ENCODE data around the gene GLRX5.

The GLRX5 gene

GRCh38 chr14:95504135-95505029 lies 30.5 kb upstream of the GLRX5 start:
- H3K4me3 ChIP-seq (ENCODE audit: insufficient read depth in 1 of 2, low read depth in 1 of 2, low read length in 2 of 2), result peak overlapping the region in 1 of 2 experiments; percentile 35
- H3K4me1 ChIP-seq (ENCODE audit: control insufficient read depth, insufficient read depth, low read depth, low read length), result peaks cover 27% of the 10 kb centered on the region
- peak overlapping the region; percentile 69 to 73 for H2BK12ac ChIP-seq (ENCODE audit: low read length in 2 of 2)
- H3K36me3 ChIP-seq (ENCODE audit: control insufficient read depth in 1 of 2, insufficient read depth in 2 of 2, low read depth in 1 of 2, low read length in 2 of 2), result peaks cover 6 to 30% of the 10 kb centered on the region in 2 experiments
- H3K9me3 ChIP-seq (ENCODE audit: control insufficient read depth, low read length), result no peaks in the 10 kb centered on the region
- no peak overlapping the region for H2AFZ ChIP-seq (ENCODE audit: low read depth, low read length)
- no peaks in the 10 kb centered on the region for H3K27me3 ChIP-seq (ENCODE audit: control insufficient read depth in 1 of 2, insufficient read depth in 1 of 2, low read length in 2 of 2)
- H3K79me1 ChIP-seq (replicated peaks; ENCODE audit: low read length, poor library complexity, severe bottlenecking), result peaks cover 4% of the 10 kb centered on the region
- H4K91ac ChIP-seq (ENCODE audit: low read length), result peak overlapping the region; percentile 23
- 90% methylated on average over 5 of the region's 6 CpGs for WGBS
- no peak overlapping the region for H3K14ac ChIP-seq (ENCODE audit: low read length in 2 of 2)
- H4K8ac ChIP-seq (ENCODE audit: low read length), result no peak overlapping the region
- peak overlapping the region in 1 of 2 experiments; percentile 60 for H3K4ac ChIP-seq (ENCODE audit: low read depth in 1 of 2, low read length in 2 of 2)
- DNase-seq, result no peak
- H3K27ac ChIP-seq (ENCODE audit: low read length, poor library complexity, severe bottlenecking), result no peak overlapping the region
- no peak overlapping the region for H3K4me2 ChIP-seq (ENCODE audit: low read length, poor library complexity, severe bottlenecking)
- H2BK15ac ChIP-seq (ENCODE audit: low read depth, poor library complexity, severe bottlenecking), result no peak overlapping the region
- H3K9ac ChIP-seq (ENCODE audit: low read length), result peak overlapping the region; percentile 30
- H2BK120ac ChIP-seq (ENCODE audit: low read depth, low read length), result no peak overlapping the region
- H3K23ac ChIP-seq (ENCODE audit: low read length in 2 of 2), result no peak overlapping the region
- H2AK5ac ChIP-seq (ENCODE audit: low read length, severe bottlenecking), result no peak overlapping the region
- no peak overlapping the region for H2BK5ac ChIP-seq (ENCODE audit: low read depth, low read length, poor library complexity, severe bottlenecking)
- H3K18ac ChIP-seq (ENCODE audit: low read depth in 1 of 2, low read length in 2 of 2), result peak overlapping the region in 1 of 2 experiments; percentile 48

- peak overlapping the region; percentile 46 to 60 for H3K4ac ChIP-seq (ENCODE audit: low read depth in 1 of 2, low read length in 2 of 2)
- DNase-seq, result no peak
- H3K9me3 ChIP-seq (ENCODE audit: control insufficient read depth, low read length), result no peaks in the 10 kb centered on the region
- peaks cover 6 to 35% of the 10 kb centered on the region in 2 experiments for H3K36me3 ChIP-seq (ENCODE audit: control insufficient read depth in 1 of 2, insufficient read depth in 2 of 2, low read depth in 1 of 2, low read length in 2 of 2)
- H2BK12ac ChIP-seq (ENCODE audit: low read length in 2 of 2), result peak overlapping the region; percentile 2 to 32
- WGBS, result 93% methylated on average over 16 of the region's 17 CpGs
- H3K9ac ChIP-seq (ENCODE audit: low read length), result peak overlapping the region; percentile 30
- H3K4me1 ChIP-seq (ENCODE audit: control insufficient read depth, insufficient read depth, low read depth, low read length), result peaks cover 27% of the 10 kb centered on the region
- H2BK15ac ChIP-seq (ENCODE audit: low read depth, poor library complexity, severe bottlenecking), result no peak overlapping the region
- no peak overlapping the region for H3K23ac ChIP-seq (ENCODE audit: low read length in 2 of 2)
- H3K79me1 ChIP-seq (replicated peaks; ENCODE audit: low read length, poor library complexity, severe bottlenecking), result peaks cover 4% of the 10 kb centered on the region
- H4K91ac ChIP-seq (ENCODE audit: low read length), result peak overlapping the region; percentile 23
- H2BK5ac ChIP-seq (ENCODE audit: low read depth, low read length, poor library complexity, severe bottlenecking), result no peak overlapping the region
- no peak overlapping the region for H2AK5ac ChIP-seq (ENCODE audit: low read length, severe bottlenecking)
- H3K27me3 ChIP-seq (ENCODE audit: control insufficient read depth in 1 of 2, insufficient read depth in 1 of 2, low read length in 2 of 2), result no peaks in the 10 kb centered on the region
- H3K4me2 ChIP-seq (ENCODE audit: low read length, poor library complexity, severe bottlenecking), result no peak overlapping the region
- H3K4me3 ChIP-seq (ENCODE audit: insufficient read depth in 1 of 2, low read depth in 1 of 2, low read length in 2 of 2), result no peak overlapping the region
- peak overlapping the region; percentile 38 to 48 for H3K18ac ChIP-seq (ENCODE audit: low read depth in 1 of 2, low read length in 2 of 2)
- no peak overlapping the region for H2BK120ac ChIP-seq (ENCODE audit: low read depth, low read length)
- no peak overlapping the region for H3K27ac ChIP-seq (ENCODE audit: low read length, poor library complexity, severe bottlenecking)
- H3K14ac ChIP-seq (ENCODE audit: low read length in 2 of 2), result no peak overlapping the region
- H2AFZ ChIP-seq (ENCODE audit: low read depth, low read length), result no peak overlapping the region
- H4K8ac ChIP-seq (ENCODE audit: low read length), result peak overlapping the region; percentile 12
These were observed 29.7 kb upstream of the GLRX5 start for GRCh38 chr14:95505030-95505589.

- Histone ChIP-seq H4K91ac (ENCODE audit: low read length) (no peak overlapping the region), H2BK12ac (ENCODE audit: low read length in 2 of 2) (peak overlapping the region in 1 of 2 experiments; percentile 23), H3K27me3 (ENCODE audit: control insufficient read depth in 1 of 2, insufficient read depth in 1 of 2, low read length in 2 of 2) (no peaks in the 10 kb centered on the region), H3K23ac (ENCODE audit: low read length in 2 of 2) (no peak overlapping the region), H2BK5ac (ENCODE audit: low read depth, low read length, poor library complexity, severe bottlenecking) (no peak overlapping the region), H2AK5ac (ENCODE audit: low read length, severe bottlenecking) (no peak overlapping the region), H2BK15ac (ENCODE audit: low read depth, poor library complexity, severe bottlenecking) (no peak overlapping the region), H3K4me2 (ENCODE audit: low read length, poor library complexity, severe bottlenecking) (no peak overlapping the region), H3K14ac (ENCODE audit: low read length in 2 of 2) (no peak overlapping the region), H3K4me3 (ENCODE audit: insufficient read depth in 1 of 2, low read depth in 1 of 2, low read length in 2 of 2) (peak overlapping the region in 1 of 2 experiments; percentile 42), H3K4ac (ENCODE audit: low read depth in 1 of 2, low read length in 2 of 2) (no peak overlapping the region), H2AFZ (ENCODE audit: low read depth, low read length) (no peak overlapping the region), H4K8ac (ENCODE audit: low read length) (peak overlapping the region; percentile 59), H3K27ac (ENCODE audit: low read length, poor library complexity, severe bottlenecking) (no peak overlapping the region), H3K18ac (ENCODE audit: low read depth in 1 of 2, low read length in 2 of 2) (peak overlapping the region; percentile 34 to 60), H3K4me1 (ENCODE audit: control insufficient read depth, insufficient read depth, low read depth, low read length) (peaks cover 16% of the 10 kb centered on the region), H3K9me3 (ENCODE audit: control insufficient read depth, low read length) (no peaks in the 10 kb centered on the region), H3K36me3 (ENCODE audit: control insufficient read depth in 1 of 2, insufficient read depth in 2 of 2, low read depth in 1 of 2, low read length in 2 of 2) (peaks cover 6 to 35% of the 10 kb centered on the region in 2 experiments), H2BK120ac (ENCODE audit: low read depth, low read length) (peak overlapping the region; percentile 67), H3K9ac (ENCODE audit: low read length) (peak overlapping the region; percentile 55), H3K79me1 (replicated peaks; ENCODE audit: low read length, poor library complexity, severe bottlenecking) (peaks cover 4% of the 10 kb centered on the region)
- DNase-seq, result peak; percentile 94
- 35% methylated on average over 8 of the region's 8 CpGs for WGBS
These were observed 27.7 kb upstream of the GLRX5 start for GRCh38 chr14:95507174-95507573.

GRCh38 chr14:95507701-95508103 lies 27.1 kb upstream of the GLRX5 start:
- Histone ChIP-seq H3K79me1 (replicated peaks; ENCODE audit: low read length, poor library complexity, severe bottlenecking) (peaks cover 4% of the 10 kb centered on the region), H2BK120ac (ENCODE audit: low read depth, low read length) (peak overlapping the region; percentile 54), H2BK12ac (ENCODE audit: low read length in 2 of 2) (peak overlapping the region in 1 of 2 experiments; percentile 76), H3K9ac (ENCODE audit: low read length) (peak overlapping the region; percentile 55), H4K91ac (ENCODE audit: low read length) (peak overlapping the region; percentile 35), H3K14ac (ENCODE audit: low read length in 2 of 2) (no peak overlapping the region), H2AFZ (ENCODE audit: low read depth, low read length) (no peak overlapping the region), H2BK15ac (ENCODE audit: low read depth, poor library complexity, severe bottlenecking) (peak overlapping the region; percentile 50), H3K9me3 (ENCODE audit: control insufficient read depth, low read length) (no peaks in the 10 kb centered on the region), H4K8ac (ENCODE audit: low read length) (peak overlapping the region; percentile 70), H3K18ac (ENCODE audit: low read depth in 1 of 2, low read length in 2 of 2) (peak overlapping the region; percentile 60 to 79), H3K23ac (ENCODE audit: low read length in 2 of 2) (no peak overlapping the region), H3K4me2 (ENCODE audit: low read length, poor library complexity, severe bottlenecking) (no peak overlapping the region), H3K4me1 (ENCODE audit: control insufficient read depth, insufficient read depth, low read depth, low read length) (peaks cover 16% of the 10 kb centered on the region), H3K4me3 (ENCODE audit: insufficient read depth in 1 of 2, low read depth in 1 of 2, low read length in 2 of 2) (peak overlapping the region in 1 of 2 experiments; percentile 42), H3K36me3 (ENCODE audit: control insufficient read depth in 1 of 2, insufficient read depth in 2 of 2, low read depth in 1 of 2, low read length in 2 of 2) (peaks cover 6 to 35% of the 10 kb centered on the region in 2 experiments), H3K27me3 (ENCODE audit: control insufficient read depth in 1 of 2, insufficient read depth in 1 of 2, low read length in 2 of 2) (no peaks in the 10 kb centered on the region), H2AK5ac (ENCODE audit: low read length, severe bottlenecking) (no peak overlapping the region), H3K4ac (ENCODE audit: low read depth in 1 of 2, low read length in 2 of 2) (peak overlapping the region in 1 of 2 experiments; percentile 38), H3K27ac (ENCODE audit: low read length, poor library complexity, severe bottlenecking) (no peak overlapping the region), H2BK5ac (ENCODE audit: low read depth, low read length, poor library complexity, severe bottlenecking) (no peak overlapping the region)
- 39% methylated on average over 2 of the region's 3 CpGs for WGBS
- peak; percentile 89 for DNase-seq

Measured in mesenchymal stem cell (in vitro differentiated cells and primary cell).